HG03521 (cell line): Measurements from ENCODE around the gene RPTOR.

ENCODE experiments used
- ATAC-seq: cut with Tn5 transposase; IDR thresholded peaks from one replicate; pipeline ENCODE4 v1.9.1; 2021; ENCODE audit warnings: mild to moderate bottlenecking, moderate library complexity; ENCODE audit not compliant: unreplicated experiment

RPTOR gene

DNA sequence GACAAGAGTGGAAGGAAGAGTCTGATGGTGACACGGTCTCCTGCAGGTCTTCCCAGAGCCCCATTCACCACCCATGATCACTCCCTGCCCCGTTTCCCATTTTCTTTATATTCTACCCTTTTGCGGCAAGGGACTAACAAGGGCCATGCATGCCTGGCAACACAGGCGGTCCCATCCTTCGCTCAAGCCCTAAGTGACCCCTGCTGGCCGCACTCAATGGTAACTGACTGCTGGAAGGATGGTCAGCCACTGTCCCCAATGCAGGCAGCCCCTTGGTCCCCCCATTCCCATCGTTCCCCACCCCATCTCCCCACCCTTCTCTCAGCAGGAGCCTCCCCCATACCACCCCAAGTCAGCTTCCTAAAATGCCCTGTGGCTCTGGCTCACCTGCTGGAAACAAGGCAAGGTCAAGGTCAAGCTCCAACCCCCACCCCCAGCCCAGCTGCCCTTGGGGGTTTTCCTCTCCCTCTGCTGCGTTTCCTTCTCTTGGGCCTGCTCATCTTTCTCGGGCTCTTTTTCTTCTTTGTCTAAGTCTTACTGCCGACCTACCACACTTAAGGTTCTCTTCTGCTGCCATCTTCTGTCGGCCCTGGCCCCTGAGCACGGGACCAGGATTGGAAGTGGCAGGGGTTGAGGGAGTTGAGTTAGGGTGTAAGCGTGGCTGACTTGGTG lies 116.0 kb downstream of the RPTOR start:
- no peak for ATAC-seq

DNA sequence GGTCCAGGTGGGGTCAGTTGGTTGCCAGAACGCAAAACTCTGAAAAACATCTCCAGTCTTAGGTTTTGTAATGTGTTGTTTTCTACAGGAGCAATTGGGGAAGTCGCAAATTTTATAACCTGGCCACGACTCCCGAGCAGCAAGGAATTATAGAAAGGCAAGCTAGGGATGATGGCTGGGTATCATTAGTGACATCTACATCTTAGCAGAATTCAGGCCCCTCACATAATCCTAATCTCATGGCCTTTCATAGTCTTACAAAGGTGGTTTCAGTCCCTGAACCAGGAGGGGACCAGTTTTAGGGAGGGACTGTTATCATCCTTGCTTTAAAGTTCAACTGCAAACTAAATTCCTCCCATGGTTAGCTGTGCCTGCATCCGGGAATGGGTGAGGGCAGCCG lies 117.9 kb downstream of the RPTOR start:
- no peak for ATAC-seq

DNA sequence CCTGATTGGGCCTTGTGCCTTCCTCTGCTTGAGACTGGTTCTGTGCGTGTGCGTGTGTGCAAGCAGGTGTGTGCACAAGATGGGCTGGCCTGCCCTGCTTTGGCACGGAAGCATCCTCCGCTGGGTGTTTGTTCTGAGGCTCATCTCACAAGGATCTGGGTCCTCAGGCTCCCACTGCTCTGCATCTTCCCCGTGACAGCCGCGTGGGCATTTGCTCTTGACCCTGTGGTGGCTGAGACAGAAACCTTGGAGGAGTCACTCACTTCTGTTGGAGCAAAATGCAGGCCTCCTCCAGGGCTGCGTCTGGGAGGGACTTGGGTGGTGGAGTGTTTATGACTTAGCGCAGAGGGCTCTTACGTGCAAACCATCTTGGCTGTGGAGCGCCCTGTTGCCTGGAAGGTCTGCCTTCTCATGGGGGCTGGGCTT lies 119.2 kb downstream of the RPTOR start:
- ATAC-seq = no peak

DNA sequence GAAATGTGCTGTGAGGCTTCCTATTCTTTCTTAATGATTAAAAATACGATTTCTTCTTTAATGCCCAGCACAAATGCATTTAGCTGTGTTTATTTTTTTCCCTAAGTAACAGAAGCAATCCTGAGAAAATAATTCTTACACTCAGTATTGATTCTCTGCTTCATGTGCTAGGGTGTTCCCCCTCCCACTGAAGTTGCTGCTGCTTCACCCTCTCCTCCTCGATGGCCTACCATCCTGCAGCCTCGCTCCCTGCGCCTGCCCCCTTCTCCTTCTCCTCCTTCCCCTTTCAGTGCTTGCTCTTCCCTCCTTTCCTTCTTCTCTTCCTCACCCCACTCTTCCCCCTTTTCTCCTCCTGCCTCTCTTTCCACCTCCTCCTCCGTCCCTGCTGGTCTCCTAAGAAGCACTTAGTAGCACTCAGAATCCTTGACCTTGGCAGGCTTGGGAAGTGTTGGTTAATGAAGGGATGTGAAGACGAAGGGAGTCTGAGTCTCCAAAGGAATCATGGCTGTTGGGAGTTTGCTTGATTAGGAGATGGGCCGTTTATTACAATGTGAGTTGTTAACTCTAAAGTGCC lies 119.7 kb downstream of the RPTOR start:
- no peak for ATAC-seq

DNA sequence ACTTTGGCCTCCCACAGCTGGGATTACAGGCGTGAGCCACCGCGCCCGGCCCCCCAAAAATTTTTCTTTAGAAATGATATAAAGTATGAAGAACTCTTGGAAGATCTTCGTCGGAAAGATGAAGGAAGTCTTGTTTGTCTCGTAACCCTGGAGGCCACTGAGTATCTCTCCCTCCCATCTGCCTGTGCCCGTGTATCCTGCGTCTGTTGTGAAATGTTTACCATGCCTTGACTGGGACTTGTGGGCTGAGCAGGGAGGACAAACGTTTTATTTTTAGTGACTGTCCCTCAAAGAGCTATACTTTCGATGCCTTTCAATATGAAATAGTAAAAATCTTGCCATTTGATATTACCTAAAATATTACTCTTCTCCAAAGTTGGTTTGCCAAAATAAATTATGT lies 121.2 kb downstream of the RPTOR start:
- no peak for ATAC-seq

DNA sequence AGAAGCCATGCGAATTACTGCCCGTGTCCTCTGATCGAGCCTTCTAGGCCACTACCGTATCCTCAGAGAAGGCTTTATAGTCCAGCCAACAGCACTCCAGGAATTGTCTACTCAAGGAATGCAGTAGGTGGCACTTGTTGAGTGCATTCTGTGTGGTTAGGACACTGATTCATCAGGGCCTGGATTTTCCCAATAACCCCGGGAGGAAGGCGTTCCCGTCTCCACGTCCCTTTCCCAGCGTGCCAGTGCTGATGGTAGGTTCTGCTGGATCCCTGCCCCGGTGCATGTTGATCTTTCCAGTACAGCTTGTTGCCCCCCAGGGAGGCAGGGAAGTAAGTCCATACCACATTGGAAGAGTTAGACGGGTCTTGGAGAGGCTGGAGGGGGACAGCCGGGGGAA lies 122.2 kb downstream of the RPTOR start:
- no peak for ATAC-seq

DNA sequence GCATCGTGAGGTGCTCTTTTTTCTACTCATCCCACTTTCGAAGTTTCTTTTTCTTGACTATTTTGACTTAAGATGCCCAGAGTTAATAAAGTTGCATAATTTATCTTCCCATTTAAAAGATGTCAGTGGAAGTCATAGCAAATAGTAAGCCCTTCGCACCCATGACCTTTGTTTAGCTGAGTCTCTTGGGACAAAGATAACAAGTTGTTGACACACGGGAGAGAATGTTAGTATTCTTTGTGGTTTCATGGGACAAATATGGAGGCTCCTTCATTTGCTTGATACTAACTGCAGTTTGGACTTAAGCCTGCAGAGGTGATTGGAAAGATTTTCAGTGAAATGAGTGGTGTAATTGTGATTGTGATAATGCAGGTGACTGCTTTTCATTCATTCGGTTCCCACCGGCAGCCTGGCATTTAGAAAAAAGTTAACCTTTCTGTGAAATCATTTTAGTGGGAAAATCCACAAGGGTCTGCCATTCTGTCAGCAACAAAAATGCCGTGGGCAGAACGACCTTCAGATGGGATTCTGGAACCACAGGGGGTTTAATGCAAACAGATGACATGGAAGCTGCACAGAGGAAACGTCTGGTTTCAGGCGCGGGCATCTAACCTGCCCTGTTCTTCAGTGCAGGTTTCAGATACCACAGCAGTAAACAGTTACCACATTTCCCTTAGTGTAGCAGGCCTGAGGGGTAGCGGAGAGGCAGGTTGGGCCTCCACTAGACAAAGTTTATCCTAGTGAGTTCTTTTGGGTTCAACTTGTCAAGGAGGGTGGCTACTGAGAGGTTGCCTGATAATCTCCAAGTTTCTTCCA lies 123.0 kb downstream of the RPTOR start:
- ATAC-seq = no peak

DNA sequence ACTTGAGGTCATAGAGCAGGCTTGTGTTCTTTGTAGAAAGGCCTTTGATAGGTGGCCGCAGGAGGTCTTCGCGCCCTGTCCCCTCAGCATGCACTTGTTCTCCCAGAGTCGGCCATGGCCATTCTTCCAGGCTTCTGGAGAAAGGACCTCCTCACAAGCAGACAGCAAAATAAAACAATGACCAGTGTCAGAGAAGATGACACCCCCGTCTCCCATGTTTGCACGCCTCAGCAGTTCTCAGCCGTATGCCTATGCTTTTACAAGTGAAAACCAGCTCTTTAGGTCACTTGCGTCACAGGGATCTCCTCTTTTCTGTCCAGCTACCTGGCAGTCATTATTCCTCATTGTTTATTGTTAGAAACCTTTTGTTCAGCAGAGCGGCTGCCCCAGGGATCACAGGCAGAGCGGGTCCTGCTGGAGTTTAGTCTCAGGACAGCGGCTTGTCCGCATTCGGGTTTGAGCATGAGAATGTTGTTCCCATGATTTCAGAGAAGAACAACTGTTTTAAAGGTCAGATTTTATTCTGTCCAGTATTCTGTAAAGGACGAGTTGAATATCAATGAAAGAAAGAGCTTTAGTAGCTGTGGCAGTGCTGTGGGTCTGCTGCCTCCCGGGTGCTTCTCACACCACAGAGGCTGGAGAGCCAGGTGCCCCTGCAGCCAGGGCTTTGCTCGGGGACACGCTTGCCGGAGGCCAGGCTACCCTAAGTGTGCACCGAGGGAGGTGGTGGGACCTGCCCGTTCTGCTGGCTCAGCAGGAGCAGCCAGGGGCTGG lies 123.9 kb downstream of the RPTOR start:
- no peak for ATAC-seq

DNA sequence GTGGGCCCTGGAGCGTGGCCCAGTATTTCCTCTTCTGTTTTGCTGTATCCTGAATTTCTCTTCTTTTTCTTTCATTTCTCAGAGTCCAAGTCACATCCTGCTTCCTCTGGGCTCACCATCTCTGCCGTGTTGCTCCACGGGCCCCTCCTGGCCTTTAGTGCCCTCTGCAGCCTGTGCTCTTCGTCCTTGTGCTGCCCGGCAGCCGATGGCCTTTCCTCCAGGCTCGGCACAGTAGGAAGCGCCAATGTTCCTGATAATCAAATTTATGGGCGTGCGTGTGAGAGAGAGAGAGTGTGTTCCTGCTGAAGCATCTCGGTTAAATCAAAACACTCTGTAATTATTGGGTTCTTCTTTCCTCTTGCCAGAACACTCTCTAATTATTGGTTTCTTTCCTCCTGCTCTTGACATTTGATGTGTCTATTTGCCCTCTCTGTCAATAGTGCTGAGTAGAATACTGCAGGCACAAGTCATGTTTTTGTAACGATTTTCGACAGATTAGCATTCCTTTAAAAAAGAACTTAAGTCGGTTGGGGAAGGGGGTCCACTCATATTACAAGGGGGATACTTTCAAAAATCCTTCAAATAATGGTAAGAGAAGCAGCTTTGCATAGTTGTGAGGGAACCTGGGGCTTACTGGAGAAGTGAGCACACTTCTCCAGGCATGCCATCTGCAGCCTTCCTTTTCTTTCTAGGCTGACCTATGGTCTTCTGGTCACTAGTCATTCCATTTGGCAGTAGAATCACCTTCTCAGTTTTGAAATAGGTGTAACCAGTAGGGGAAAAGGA lies 126.6 kb downstream of the RPTOR start:
- ATAC-seq = no peak

DNA sequence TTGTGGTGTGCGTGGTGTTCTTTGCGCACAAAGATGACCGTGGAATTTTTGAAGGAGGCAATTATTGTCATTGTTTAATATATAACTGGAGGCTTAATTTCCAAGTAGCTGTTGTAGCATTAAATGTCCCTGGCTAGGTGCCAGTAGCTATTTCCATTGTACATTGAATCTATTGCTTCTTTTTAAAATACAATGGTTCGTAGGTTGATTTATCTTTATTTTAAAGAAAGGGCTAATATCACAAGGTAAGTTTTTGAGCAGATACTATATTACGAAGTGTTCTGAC lies 127.1 kb downstream of the RPTOR start:
- no peak for ATAC-seq

DNA sequence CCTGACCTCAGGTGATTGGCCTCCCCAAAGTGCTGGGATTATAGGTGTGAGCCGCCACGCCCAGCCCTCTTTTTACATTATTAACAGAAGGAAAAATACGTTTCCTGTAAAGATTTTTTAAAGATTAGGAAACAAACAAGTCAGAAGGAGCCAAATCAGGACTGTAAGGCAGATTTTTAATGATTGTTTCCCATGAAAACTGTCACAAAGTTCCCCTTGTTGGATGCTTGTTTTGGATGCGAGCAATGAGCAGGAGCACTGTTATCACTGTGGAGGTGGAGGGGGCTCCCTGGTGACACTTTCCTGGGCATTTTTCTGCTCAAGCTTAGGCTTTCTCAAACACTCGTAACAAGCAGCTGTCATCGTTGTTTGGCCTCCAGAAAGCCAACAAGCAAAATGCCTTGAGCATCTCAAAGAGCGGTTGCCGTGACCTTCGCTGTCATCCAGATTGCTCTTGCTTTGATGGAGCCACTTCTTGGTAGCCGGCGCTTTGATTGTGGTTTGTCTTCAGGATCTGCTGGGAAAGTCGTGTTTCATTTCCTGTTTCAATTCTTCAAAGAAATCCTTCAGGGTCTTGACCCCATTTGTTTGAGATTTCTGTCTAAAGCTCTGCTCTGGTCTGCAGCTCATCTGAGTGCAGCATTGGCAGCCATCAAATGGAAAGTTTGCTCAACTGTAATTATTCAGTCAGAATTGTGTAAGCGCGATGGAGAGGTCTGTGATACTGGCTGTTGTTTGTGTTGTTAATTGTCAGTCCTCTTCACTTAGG lies 128.7 kb downstream of the RPTOR start:
- ATAC-seq = no peak

DNA sequence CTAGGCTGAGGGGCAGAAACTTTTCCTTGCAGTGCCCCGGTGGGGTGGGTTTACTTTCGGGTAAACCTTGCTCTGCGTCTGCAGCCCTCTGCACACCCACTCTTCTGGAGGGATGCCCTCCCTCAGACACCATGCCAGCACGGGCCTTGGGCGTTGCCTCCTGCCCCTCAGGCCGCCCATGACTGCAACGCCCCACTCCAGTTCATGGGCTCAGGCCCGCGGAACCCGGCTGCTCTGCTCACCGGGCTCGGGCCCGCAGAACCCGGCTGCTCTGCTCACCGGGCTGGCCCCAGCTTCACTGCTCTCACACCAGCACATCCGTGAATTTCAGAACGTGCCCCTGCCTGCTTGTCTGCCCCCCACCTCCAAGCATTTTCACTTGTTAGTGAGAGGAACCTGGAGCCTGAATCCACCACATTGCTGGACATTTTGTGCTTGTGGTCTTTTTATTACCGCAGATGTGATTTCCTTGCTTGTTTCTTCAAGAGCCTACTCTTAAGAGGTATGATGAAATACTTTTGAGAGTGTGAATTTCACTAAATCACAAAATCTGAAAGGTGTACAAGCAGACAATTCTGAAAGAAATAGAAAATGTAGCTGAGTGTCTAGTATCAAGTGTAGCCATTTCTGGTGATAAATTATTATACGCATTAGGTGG lies 130.9 kb downstream of the RPTOR start:
- ATAC-seq = no peak

DNA sequence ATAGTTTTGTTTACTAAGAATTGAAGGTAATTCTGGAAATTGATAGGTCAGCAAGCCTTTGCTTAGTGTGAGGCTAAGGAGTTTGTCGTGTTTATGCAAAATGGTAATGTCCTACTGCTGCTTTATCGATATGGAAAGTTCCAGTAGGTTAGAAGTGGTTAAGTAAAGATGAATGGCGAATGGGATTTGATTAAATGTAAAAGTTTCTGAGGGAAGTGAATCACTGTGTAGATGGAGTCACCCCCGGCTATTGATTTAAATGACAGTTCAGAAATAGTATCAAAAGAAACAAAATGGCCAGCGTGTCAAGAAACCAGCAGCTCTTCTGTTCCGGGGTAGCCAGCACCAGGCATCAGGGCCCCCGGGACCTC lies 131.4 kb downstream of the RPTOR start:
- no peak for ATAC-seq

DNA sequence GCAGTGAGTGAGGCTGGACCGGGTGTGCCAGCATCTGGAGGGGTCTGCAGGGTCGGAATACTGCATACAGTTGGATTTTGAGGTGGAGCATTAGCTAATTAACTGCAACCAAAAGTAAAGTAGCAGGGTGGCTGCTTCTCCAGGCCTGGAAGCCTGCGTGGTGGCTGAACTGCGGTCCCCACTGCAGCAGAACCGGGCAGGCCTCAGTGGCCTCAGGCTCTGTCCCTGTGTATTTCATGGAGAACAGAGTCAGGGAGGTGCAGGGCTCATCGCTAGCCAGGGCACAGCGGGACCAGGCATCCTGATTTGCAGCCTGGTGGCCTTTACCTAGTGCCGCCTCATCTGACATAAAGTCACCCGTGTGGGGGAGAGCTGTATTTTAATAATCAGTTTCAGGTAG lies 131.9 kb downstream of the RPTOR start:
- no peak for ATAC-seq

DNA sequence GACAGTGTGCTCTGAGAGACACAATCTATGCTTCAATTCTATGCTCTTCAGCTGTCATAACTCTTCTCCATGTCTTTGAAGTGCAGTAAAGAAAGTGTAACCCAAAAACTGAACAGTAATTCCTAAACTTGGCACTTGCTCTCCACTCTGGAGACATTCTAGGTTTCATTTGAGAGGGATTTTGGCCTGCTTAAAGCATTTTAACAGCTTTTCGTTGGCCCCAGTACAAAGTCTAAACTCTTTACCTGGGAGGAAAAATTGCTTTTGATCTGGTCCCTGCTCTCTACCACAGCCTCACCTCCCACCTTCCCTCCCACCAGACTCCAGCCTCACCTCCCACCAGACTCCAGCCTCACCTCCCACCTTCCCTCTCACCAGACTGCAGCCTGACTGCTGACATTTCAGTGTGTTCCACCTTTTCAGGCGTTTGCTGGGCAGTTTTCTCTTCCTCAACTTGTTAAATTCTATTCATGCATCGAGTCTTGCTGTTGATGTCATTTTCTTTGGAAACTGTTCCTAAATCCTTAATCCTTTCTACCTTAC lies 132.6 kb downstream of the RPTOR start:
- no peak for ATAC-seq

DNA sequence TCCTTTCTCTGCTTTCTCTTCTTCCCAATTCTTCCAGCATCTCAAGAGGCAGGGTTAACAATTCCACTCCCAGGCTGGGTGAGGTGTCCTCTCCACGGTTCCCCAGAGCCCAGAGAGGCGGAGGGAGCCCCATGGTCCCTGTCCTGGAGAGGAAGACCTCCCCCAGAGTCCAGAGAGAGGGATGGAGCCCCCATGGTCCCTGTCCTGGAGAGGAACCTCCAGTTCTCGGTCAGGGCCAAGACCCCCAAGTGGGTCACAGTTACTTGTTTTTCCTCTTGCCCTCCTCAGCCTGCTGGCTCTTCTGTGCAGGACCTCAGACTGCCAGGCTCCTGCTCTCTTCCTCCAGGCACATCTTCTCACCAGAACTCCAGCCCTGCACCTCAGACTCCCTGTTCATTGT lies 135.2 kb downstream of the RPTOR start:
- no peak for ATAC-seq

DNA sequence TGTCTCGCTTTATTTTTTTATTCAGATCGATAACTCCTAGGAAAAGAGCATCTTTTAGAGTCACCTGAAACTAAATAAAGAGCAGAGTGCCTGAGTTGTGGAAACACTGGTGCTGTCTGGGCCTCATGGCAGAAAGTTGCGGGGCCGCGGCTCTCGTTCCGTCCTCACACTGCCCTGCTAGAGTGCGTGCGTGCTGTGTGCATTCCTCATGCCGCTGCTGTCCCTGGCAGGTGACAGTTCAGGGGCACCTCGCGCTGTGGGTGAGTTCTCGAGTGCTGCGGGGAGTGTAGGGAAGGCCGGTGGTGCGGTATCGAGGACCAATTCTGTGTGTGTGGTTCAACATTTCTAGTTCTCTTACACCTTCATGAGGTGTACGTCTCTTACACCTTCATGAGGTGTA lies 136.6 kb downstream of the RPTOR start:
- no peak for ATAC-seq

DNA sequence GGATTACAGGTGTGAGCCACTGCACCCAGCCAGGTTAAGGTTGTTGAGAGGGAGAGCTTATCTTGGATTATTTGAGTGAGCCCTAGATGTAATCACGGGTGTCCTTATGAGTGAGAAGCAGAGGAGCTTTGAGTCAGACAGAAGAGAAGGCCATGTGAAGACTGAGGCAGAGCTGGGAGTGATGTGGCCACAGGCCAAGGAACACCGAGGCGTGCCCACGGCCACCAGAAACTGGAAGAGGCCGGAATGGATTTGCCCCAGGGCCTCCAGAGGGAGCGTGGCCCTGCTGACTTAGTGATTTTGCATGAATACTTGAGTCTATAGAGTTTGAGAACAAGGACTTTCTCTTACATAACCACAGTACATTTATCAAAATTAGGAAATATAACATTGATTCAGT lies 137.7 kb downstream of the RPTOR start:
- ATAC-seq = no peak

DNA sequence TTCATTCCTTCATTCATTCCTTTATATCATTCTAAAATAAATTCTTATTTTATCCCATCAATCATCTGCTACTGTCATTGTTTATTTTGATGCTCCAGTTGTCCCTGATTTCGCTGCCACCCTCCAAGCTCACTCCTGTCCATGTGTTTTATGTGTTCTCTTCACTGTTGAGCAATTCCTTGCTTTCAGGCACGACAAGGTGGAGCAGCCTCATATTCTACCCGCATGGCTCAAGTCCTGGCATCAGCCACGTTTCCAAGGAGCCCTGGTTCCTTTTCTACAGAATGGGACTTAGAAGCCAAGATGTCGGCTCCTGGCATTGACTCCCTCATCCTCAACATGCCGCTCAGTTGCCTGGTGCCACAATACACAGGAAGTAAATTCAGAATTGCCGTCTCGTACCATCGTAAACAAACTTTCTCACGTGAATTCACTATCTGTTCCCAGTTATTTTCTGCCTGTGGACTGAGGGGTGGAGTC lies 139.0 kb downstream of the RPTOR start:
- no peak for ATAC-seq
